GM21717 (cell line): ENCODE results near the gene SLC25A29.
"Not testable (repeated sequence)": the region's sequence is repeated elsewhere in the genome, so short reads cannot be mapped to it uniquely, and the experiment has no call there.

ENCODE experiments used
- ATAC-seq: cut with Tn5 transposase; IDR thresholded peaks from one replicate; pipeline ENCODE4 v1.9.1; 2021; ENCODE audit warnings: mild to moderate bottlenecking, moderate library complexity; ENCODE audit not compliant: unreplicated experiment

The SLC25A29 gene

DNA sequence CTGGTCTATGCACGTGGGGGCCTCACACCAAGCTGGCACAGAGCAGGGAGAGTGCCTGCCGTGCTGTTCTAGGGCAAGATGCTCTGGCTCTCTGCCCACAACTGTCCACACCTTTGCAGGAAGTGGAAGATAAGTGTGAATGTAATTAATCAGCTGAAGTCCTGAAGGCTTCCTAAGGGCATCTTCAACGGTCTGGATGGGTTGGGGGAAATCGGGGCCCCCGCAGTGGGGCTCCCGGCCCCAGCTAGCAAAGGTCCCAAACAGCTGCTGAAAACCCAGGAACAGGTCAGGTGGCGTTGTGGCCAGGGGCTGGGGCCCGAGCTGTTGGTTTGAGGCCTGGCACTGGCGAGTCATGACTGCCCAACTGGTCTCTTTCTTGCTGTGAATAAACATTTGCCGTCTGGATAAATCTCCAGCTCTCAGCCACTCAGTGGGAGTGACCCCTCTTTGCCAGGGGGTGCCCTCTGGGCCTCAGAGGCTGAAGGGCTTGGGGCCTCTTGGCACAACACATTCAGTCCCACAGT, 6.7 kb upstream of the SLC25A29 start:
- no peak for ATAC-seq

DNA sequence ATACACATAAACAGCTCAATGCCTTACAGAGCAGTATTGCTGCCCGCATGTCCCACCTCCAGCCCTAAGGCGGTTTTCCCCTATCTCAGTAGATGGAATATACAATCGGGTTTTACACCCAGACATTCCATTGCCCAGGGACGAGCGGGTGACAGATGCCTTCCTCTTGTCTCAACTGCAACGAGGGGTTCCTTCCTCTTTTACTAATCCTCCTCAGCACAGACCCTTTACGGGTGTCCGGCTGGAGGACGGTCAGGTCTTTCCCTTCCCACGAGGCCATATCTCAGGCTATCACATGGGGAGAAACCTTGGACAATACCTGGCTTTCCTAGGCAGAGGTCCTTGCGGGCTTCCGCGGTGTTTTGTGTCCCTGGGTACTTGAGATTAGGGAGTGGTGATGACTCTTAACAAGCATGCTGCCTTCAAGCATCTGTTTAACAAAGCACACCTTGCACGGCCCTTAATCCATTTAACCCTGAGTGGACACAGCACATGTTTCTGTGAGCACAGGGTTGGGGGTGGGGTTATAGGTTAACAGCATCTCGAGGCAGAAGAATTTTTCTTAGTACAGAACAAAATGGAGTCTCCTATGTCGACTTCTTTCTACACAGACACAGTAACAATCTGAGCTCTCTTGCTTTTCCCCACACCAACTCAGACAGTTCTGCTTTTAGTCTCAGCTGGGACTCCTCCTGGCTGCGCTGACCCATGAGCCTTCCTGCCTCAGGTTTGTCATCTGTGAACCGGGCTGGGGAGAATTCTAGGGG, 6.0 kb upstream of the SLC25A29 start:
- not testable (repeated sequence) for ATAC-seq

DNA sequence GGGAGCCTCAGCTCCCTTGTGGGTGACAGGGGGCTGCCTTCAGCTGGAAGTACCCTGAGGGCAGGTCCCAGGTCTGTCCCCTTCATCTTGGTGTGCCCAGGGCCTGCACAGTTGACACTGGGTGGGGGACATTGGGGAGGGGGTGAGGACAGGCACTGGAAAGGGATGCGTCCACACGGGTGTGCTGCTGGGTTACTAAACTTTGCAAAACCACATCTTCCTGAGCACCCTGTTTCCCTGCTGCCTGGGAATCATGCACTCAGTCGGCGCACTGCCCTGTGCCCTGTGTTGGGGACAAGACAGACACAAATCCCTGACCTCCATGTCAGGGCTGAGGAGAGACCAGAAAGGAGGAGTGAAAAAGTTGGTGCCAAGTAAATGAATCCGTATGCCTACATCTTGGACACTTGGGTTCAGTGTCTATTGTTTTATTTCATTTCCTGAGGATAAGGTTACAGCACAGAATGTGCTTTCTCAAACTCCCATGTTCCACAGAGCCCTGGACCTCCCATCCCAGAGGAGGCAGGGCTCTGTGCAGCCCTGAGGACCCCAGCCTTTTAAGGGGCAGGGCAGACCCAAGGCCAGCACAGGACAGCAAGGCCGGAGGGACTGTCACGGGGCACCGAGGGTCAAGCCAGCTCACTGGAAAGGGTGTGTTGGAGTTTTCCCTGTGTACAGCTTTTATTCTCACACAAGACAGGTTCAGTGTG, 2.9 kb upstream of the SLC25A29 start:
- ATAC-seq, result no peak

DNA sequence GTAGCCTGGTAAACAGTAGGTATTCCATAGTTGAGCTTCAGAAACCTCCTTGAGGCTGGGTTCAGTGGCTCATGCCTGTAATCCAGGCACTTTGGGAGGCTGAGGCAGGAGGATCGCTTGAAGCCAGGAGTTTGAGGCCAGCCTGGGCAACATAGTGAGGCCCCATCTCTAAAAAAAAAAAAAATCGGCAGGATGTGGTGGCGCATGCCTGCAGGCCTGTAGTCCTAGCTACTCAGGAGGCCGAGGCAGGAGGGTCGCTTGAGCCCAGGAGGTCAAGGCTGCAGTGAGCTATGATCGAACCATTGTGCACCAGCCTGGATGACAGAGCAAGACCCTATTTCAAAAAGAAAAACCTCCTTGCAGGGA, 2.2 kb upstream of the SLC25A29 start:
- ATAC-seq, result not testable (repeated sequence)

DNA sequence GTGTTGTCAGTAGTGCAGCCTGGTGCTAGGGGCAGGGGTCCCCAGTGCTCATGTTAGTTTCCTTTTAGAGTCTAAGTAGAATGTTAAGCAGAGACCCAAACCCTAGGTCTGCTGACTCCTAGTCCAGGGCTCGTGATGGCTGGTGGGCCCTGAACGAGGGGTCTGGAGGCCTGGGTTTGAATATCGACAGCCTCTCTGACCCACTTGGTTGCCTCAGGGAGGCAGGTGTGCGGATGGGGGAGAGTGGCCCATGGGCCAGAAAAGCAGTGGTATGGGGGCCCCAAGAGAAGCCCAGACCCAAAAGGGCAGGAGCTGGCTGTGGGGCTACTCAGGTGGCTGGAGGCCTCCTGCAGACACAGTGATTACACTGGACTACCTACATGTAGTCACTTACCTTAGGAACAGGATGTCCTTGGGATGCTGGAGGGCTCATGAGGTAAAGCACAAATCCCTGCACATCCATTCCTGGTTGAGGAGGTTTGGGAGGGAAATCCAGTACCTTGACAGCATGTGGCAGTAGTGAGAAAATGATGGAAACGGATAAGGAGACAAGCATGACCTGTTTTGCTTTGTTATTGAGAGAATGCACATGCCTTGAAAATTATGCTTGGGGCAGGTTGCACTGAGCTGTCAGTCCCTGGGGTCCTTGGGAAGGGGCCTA, 1.7 kb upstream of the SLC25A29 start:
- no peak for ATAC-seq

DNA sequence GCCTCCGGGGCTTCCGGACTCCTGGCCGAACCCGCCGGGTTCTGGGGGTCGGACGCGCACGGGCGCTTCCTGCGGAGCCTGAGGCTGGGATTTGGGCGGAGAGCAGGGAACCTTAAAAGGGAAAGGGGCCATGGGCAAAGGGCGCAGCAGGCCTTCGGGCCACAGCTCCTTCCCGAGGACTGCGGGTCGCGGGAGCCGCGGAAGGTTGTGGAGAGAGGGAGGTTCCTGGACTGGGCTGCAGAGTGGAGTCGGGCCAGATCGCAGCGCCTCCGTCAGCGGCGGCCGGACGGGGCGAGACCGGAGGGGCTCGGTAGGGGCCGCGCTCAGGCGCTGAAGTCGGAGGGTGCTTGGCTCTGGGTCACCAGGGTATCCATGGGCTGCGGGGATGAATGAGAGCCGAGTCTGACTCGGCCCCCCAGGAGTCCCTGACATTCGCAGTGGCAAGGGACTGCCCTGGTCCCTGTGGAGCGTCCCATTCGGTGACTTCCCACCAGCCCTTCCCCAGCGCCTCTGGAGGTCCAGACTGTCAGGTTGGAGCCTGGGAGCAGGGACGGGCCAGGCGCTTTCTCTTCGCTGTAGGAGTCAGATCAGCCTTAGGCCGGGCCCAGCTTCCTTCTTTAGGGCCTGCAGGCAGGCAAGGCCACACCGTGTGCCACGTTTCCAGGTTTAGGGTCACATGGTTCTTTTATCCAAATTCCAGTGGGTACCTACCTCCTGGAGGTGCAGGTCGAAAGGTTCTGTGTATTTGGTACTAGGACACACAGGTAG, 938 bp upstream of the SLC25A29 start:
- peak; percentile 9 for ATAC-seq

DNA sequence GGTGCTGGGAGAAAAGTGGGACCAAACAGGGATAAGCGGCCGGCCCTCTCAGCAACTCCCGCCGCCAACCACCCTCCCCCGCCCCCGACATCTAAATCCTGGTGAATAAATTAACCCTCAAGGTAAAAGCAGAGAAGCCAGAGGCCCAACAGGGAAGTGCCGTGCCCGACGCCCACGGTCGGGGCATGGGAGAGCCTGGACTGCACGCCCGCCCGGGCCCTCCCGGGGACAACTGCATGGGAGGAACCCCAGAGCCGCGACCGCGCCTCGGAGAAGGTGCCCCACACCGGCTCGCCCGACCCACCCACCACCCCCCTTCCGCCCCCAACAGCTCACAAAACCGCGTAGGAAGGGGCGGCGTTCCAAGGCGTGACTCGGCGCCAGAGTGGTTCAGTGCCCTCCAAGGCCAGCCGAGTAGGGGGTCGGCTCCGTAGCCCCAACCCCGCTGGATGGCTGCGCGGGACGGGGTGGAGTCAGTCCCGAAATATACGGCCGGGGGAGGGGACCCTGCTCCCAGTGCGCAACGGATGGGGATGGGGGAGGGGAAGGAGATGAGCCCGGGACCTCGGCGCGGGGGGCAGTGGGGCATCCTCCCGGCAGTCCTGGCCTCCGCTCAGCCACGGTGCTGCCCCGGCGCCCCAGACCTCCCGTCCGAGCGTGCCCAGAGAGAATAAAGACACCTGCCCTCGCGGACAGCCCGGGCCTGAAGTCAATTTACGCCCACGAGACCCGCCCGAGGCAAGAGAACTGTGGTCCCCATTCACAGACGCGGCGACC, 732 bp downstream of the SLC25A29 start:
- ATAC-seq, result no peak

DNA sequence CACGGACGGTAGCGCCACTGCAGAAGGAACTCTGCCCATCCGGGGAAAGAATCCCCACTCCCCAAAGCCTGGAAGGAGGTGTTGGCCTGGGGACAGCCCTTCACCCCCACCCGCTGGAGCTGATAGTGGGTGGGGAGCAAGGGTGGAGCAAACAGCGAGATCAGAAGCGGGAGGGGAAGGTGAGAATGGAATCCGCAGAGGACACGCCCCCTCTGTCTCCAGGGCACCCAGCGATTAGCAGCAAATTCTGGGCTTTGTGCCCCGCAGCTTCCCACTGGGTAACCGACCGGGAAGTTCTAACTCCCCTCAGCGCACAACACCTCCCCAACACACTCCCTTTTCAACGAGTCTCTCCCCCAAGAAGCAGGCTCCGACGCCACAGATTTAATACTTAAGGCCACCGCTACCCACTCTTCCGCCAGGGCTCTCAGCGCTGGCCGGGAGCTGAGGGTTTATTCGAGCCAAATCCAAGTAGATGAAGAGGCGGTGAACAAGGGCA, 1.4 kb downstream of the SLC25A29 start:
- no peak for ATAC-seq

DNA sequence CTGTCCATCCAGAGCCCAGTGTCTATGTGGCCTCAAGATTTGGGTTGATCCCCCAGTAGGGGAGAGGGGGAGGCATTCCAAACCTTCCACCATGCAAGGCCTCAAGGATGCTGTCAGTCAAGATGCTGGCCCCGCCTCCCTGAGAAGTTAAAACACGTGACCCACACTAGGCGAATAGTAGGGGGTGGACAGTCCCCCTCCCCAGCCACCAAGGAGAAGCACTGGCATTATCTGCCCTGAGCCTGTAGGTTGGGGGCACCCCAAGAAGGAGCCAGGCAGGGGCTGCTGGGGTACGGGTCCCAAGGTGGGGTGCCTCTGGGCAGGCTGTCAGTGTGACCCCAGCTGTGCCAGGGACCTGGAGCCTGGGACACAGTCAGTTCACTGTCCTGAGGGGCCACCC, 2.3 kb downstream of the SLC25A29 start:
- no peak for ATAC-seq

DNA sequence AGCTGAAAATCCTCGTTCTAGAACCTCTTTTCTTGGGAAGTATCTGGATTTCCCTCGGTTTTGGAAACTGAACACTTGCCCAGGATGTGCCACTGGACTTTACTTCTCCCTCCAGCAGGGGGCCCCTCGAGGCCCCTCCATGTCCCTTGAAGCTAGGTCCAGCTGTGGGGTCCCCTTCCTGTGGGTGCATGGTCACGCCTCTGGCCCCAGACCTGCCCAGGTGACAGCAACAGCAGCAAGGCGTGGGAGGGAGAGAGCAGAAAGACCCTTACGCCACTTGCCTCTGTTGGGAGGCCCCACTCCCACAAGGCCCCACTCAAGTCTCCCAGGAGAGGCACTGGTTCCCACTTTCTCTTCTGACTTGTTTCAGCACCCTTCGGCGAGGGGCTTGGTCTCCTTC, 3.1 kb downstream of the SLC25A29 start:
- ATAC-seq, result no peak

DNA sequence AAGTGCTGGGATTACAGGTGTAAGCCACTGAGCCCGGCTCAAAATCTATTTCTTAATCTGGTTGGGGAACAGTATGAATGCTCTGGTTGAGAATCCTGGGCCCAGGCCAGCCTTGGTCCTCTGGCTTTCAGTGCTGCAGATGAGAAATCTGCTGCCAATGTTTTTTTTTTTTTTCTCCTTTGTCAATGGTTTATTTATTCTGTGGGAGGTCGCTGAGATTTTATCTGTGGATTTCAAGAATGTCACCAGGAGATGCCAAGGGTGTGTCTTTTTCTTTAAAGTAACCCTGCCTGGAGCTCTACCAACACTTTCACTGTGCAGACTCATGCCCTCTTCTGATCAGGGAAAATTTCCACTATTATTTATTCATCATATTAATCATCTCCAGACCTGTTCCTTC, 3.6 kb downstream of the SLC25A29 start:
- no peak for ATAC-seq

DNA sequence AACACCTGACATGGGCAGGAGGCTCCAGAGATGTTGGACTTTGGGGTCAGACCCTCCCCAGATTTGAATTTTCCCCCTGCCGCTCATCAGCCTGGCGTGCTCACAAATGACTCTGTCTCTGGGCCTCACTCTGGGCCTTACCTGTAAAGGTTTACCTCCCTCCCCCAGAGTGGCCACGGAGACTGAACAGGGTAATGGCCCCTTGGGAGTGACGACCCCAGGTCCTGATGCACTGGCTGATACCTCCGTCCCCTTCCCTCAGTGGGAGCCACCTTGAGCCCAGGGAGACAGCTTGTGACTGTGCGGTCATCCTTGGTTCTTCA, 7.0 kb downstream of the SLC25A29 start:
- no peak for ATAC-seq

DNA sequence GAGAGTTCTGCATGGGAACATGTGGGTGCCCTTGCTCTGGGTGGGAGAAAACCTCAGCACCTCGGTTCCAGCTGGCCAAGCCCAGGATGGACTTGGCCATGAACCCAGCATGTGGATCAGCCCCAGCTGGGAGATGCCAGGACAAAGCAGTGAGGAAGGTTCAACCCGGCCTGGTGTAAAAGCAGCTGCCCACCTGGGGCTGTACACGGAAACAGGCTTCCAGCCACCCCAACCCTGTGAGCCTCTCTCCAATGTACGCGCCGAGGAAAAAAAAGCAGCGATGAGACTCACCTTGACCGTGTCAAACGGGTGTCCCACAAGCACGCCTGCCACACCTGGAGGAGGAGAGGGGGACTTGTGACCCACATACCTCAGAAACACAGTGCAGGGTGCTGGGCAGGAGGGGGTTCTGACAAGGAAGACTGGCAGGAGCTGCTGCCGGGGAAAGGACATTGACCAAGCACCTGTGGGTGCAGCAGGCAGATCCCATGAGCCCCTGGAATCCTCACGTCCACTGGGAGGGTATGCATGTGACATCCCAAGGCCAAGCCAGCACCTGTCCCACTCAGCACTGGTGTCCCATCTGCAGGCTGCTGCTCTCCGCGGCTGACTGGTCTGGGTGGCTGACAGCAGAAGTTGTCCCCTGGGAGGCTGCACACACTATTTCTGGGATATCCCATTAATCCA, 7.5 kb downstream of the SLC25A29 start:
- no peak for ATAC-seq

DNA sequence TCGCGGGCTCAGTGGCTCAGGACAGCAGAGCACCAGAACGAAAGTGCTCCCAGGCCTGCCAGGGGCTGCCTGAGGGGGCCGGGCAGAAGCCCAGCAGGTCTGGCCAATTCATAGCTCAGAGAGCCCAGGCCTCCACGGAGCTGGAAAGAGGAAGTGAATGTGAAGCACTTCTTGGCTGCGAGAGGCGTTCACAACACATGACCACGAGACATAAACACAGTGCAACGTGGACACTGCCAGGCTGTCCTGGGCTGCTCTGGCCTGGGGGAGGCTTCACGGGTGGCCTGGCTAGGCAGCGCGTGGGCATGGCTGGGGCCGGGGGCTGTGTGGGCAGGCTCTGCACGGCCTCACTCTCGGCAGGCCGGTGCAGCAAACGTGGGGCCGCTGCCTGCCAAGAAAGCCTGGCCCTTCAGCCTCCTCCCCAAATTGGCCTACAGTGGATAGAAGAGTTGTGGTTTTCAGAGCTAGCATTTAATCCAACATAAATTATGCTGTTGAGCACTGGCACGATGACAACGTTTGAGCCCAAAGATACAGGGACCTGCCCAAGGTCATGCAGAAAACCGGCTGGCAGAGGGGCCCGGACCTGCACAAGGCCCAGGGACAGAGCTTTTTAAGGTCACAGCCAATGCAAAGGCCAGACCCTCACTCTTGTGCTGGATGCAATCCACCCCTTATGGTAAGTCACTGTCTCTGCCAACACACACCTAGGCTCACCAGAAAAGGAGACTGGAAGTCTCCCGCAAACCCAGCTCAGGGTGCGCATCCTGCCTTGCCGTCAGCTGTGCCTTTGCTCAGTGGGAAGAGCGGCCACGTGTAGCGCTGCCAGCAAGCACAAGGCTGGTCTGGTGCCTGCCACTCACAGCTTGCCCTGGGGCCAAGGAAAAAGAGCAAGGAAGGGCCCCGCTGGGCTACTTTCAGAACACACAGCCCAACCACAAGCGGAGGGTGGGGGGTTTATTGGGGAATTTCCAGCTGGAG, 8.6 kb downstream of the SLC25A29 start:
- ATAC-seq, result peak; percentile 83

DNA sequence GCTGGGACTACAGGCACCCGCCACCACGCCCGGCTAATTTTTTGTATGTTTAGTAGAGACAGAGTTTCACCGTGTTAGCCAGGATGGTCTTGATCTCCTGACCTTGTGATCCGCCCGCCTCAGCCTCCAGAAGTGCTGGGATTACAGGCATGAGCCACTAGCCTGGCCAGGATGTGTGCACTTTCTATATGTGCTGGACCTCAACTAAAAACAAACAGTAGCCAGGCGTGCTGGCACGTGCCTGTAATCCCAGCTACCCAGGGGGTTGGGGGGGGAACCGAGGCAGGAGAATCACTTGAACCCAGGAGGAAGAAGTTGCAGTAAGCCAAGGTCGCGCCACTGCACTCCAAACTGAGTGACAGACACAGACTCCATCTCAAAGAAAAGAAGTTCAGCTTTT, 9.5 kb downstream of the SLC25A29 start:
- not testable (repeated sequence) for ATAC-seq

DNA sequence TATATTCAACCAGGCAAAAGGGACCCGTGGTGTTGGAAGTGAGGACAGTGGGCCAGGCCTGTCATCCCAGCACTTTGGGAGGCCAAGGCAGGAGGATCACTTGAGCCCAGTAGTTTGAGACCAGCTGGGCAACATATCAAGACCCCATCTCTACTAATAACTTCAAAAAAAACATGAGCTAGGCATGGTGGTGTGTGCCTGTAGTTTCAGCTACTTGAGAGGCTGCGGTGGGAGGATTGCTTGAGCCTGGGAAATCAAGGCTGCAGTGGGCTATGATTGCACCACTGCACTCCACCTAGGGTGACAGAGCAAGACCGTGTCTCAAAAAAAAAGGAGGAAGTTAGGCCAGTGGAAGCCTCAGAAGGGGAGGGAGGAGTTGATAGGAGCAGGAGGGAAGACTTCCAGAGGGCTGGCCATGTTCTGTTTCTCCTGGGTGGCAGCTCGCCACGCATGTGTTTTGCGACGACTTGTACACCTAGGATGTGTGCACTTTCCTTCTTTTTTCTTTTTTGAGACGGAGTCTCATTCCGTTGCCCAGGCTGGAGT, 10.1 kb downstream of the SLC25A29 start:
- no peak for ATAC-seq

DNA sequence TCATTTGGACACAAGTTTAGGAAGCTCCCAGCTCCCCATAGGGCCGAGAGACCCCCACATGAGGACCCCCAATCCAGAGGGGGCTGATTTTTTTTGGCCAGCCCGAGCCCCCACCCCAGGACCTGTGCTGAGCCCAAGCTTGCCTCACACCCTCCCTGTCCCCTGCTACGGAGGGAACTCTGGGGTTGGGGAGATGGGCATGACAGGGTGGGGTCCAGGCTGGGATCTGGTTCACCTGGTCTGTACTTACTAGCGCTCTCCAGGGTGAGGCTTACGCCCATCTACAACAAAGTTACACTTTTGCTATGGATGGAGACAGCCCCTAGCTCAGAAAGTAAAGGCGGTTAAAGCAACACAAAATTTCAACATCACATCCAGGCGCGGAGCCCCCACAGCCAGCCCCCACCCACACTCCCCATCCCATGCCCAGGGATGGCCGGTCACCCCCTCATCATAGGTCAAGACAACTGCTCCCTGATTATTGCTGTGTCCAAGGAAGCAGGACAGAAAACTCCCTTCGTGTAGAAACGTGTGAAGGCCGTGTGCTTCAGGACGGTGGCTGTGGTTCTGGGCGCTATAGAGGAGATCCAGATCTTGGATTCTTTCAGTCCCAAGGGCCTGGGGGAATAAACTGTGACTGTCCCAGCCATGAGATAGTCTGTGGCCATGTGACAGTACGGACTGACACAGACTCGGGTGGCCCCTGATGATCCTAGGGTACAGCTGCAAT, 10.7 kb downstream of the SLC25A29 start:
- ATAC-seq, result no peak

DNA sequence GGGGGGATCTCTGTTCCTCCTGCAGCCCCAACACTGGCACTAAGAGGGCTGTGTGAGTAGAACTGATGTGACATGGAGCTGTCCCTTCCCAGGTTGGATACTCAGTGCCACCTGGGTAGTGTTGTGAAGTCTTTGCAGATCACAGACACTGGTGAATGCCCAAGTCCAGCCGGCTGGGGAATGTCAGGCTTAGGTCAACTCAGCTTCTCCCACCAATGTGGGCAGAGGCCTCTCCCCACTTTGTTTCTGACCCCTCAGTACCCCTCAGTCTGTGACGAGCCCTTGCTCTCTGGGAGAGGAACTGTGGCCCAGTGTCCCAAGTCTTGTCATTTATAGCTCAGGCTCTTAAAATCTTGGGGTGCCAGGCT, 11.3 kb downstream of the SLC25A29 start:
- ATAC-seq, result no peak
